ENCODE data around the gene KCNRG. TPM values are rescaled to one million over a fixed set of nuclear protein-coding genes. Genes with fewer than 3 reads are reported as not detected.

The KCNRG gene
- polyA plus RNA-seq, 1 of the 3 experiments (the other 2 are of a cell fraction): 0.97 TPM

- TF ChIP-seq GATA2 (CRISPR knock-in tag; IDR thresholded peaks at IDR 0.05): no peak
- TF ChIP-seq CHD2 (IDR thresholded peaks at IDR 0.05; ENCODE audit: low read length, partially characterized antibody): no peak
- no peak for TF ChIP-seq EP300 (IDR thresholded peaks at IDR 0.05; ENCODE audit: borderline replicate concordance in 1 of 2, low read depth in 1 of 2, low read length in 1 of 2)
- TF ChIP-seq SIN3A (IDR thresholded peaks at IDR 0.05; ENCODE audit: borderline replicate concordance, low read depth, low read length): no peak
- no peak for TF ChIP-seq USF2 (IDR thresholded peaks at IDR 0.05; ENCODE audit: borderline replicate concordance, low read depth, low read length)
- TF ChIP-seq POLR2AphosphoS5 (IDR thresholded peaks at IDR 0.05; ENCODE audit: low read depth, low read length): no peak
Measured at GRCh38 chr13:49997955-49998354, 17.3 kb upstream of the KCNRG start (continued).

DNA sequence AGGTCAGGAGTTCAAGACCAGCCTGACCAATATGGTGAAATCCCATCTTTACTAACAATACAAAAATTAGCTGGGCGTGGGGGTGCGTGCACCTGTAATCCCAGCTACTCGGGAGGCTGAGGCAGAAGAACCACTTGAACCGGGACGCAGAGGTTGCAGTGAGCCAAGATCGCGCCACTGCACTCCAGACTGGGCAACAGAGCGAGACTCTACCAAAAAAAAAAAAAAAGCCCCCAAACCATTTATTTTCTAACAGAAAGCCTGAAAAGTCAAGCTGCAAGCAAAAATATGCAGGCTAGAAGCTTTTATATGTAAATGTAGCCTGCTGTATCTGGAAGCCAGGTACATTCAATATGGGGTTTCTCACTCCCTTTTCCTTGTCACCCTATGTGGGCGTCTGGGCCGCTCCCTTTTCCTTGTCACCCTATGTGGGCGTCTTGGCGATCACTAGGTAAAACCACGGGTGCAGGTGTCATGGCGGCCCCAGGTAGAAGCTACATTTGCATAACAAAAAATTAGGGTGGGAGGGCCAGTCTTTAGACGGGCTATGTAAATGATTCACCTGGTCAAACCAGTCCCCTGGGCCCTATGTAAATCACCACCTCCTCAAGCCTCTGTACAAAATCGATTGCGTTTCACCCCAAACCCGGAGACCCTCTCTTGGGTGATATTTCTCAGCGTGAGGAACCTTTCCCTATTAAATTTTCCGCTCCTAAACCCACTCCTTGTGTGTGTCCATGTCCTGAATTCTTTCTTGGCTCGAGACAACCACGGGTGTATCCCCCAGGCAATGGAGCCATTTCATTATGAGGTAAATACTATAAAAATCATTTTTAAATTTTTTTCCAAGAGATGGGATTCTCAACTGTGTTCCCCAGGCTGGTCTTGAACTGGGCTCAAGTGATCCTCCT lies 16.3 kb upstream of the KCNRG start:
- peaks cover 19 to 29% of the 10 kb centered on the region in 2 experiments; a peak in 3 of 4 replicates for H3K4me1 ChIP-seq (ENCODE audit: control insufficient read depth in 1 of 2, insufficient read depth in 2 of 2, low read depth in 1 of 2, low read length in 1 of 2)
- H3K4me2 ChIP-seq: peak overlapping the region; percentile 75
- peaks cover 24% of the 10 kb centered on the region for H3F3A ChIP-seq (replicated peaks; ENCODE audit: insufficient read depth)
- peaks cover 67% of the 10 kb centered on the region for H3K79me2 ChIP-seq (ENCODE audit: insufficient read depth)
- POLR2A ChIA-PET: interaction anchor here (0.7 to 2.8 kb wide), 3 partner anchors 9 to 951 kb away, joined by 3 to 13 read pairs (median 9); no protein-coding TSS in a partner anchor
- H3K4me3 ChIP-seq (ENCODE audit: low read depth in 2 of 2, low read length in 1 of 2): peak overlapping the region; percentile 71 to 94; a peak in 3 of 4 replicates
- no peak overlapping the region for H2AFZ ChIP-seq (ENCODE audit: low read depth)
- peak overlapping the region; percentile 99; the same call in 1 of the 2 replicates for H3K9ac ChIP-seq
- H3K36me3 ChIP-seq (replicated peaks in 1 of 2; ENCODE audit: control insufficient read depth in 1 of 2, insufficient read depth in 2 of 2, low read length in 1 of 2): peaks cover 41 to 52% of the 10 kb centered on the region in 2 experiments
- no peaks in the 10 kb centered on the region for H3K9me3 ChIP-seq
- no peaks in the 10 kb centered on the region for H3K9me2 ChIP-seq
- DNase-seq: no peak
- no peaks in the 10 kb centered on the region for H3K27me3 ChIP-seq (ENCODE audit: insufficient read depth)
- TF ChIP-seq MXI1 (IDR thresholded peaks at IDR 0.05; ENCODE audit: low read depth, low read length) (no peak), RCOR1 (IDR thresholded peaks at IDR 0.05; ENCODE audit: low read length) (no peak), FOSL2 (IDR thresholded peaks at IDR 0.05; ENCODE audit: borderline replicate concordance, low read depth) (no peak), FOXM1 (IDR thresholded peaks at IDR 0.05; ENCODE audit: low read depth) (no peak), EP300 (IDR thresholded peaks at IDR 0.05; ENCODE audit: borderline replicate concordance in 1 of 2, low read depth in 1 of 2, low read length in 1 of 2) (no peak), CHD2 (IDR thresholded peaks at IDR 0.05; ENCODE audit: low read length, partially characterized antibody) (no peak), SMC3 (IDR thresholded peaks at IDR 0.05; ENCODE audit: low read depth, low read length) (no peak), FOXJ3 (CRISPR knock-in tag; IDR thresholded peaks at IDR 0.05) (no peak), POLR2AphosphoS5 (IDR thresholded peaks at IDR 0.05; ENCODE audit: low read depth, low read length) (no peak)
- TF ChIP-seq, protein P1, sequence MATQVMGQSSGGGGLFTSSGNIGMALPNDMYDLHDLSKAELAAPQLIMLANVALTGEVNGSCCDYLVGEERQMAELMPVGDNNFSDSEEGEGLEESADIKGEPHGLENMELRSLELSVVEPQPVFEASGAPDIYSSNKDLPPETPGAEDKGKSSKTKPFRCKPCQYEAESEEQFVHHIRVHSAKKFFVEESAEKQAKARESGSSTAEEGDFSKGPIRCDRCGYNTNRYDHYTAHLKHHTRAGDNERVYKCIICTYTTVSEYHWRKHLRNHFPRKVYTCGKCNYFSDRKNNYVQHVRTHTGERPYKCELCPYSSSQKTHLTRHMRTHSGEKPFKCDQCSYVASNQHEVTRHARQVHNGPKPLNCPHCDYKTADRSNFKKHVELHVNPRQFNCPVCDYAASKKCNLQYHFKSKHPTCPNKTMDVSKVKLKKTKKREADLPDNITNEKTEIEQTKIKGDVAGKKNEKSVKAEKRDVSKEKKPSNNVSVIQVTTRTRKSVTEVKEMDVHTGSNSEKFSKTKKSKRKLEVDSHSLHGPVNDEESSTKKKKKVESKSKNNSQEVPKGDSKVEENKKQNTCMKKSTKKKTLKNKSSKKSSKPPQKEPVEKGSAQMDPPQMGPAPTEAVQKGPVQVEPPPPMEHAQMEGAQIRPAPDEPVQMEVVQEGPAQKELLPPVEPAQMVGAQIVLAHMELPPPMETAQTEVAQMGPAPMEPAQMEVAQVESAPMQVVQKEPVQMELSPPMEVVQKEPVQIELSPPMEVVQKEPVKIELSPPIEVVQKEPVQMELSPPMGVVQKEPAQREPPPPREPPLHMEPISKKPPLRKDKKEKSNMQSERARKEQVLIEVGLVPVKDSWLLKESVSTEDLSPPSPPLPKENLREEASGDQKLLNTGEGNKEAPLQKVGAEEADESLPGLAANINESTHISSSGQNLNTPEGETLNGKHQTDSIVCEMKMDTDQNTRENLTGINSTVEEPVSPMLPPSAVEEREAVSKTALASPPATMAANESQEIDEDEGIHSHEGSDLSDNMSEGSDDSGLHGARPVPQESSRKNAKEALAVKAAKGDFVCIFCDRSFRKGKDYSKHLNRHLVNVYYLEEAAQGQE (IDR thresholded peaks at IDR 0.05; ENCODE audit: low read depth, low read length): no peak
- H4K20me1 ChIP-seq (ENCODE audit: insufficient read depth): peaks cover 6% of the 10 kb centered on the region; the same call in 1 of the 2 replicates
- CTCF ChIA-PET: interaction anchor here (1.0 to 3.5 kb wide), 7 partner anchors 12 to 789 kb away, joined by 3 to 33 read pairs (median 4); no protein-coding TSS in a partner anchor
- H3K27ac ChIP-seq (ENCODE audit: low read depth in 2 of 2, low read length in 1 of 2): no peak overlapping the region
- WGBS (ENCODE audit: low lambda C conversion rate): 93% methylated on average over 19 of the region's 22 CpGs

All from SK-N-SH (cell line).